A549 (cell line): ENCODE measurements around the gene APOC1.

Source experiments
- BCL3 ChIP-seq: fragments of >200 bp; sonication (Bioruptor Twin); formaldehyde crosslinking; IDR thresholded peaks from 3 replicates; pipeline ENCODE4 v1.6.1; 2016
- CEBPB ChIP-seq, 2 experiments: fragments of >200 bp in 1 of 2; sonication (Bioruptor Twin) in 1 of 2; formaldehyde crosslinking in 1 of 2; IDR thresholded peaks; 2 replicates each; pipeline ENCODE4 v1.6.1; 2012 to 2016
- CHD2 ChIP-seq: fragments of 150-350 bp; IDR thresholded peaks from 2 replicates; pipeline ENCODE4 v1.6.1; 2014; ENCODE audit warnings: low read length; ENCODE audit not compliant: partially characterized antibody
- CHD4 ChIP-seq: fragments of 200-600 bp; sonication (generic); IDR thresholded peaks from 2 replicates; pipeline ENCODE4 v1.6.1; 2016; ENCODE audit warnings: antibody characterized with exemption, mild to moderate bottlenecking, borderline replicate concordance
- CTCF ChIP-seq: fragments of >200 bp; sonication (Bioruptor Twin); formaldehyde crosslinking; IDR thresholded peaks from 3 replicates; pipeline ENCODE4 v1.5.1; 2016
- EHMT2 ChIP-seq: fragments of 200-600 bp; sonication (generic); IDR thresholded peaks from 2 replicates; pipeline ENCODE4 v1.6.1; 2016; ENCODE audit warnings: antibody characterized with exemption, low read depth, mild to moderate bottlenecking, moderate library complexity
- PBX3 ChIP-seq: IDR thresholded peaks from 2 replicates; pipeline ENCODE4 v1.6.1; 2012
- POLR2A ChIP-seq: IDR thresholded peaks from 2 replicates; pipeline ENCODE4 v1.6.1; 2012; ENCODE audit warnings: mild to moderate bottlenecking, low read length
- SREBF2 ChIP-seq: fragments of 450-650 bp; IDR thresholded peaks from 2 replicates; pipeline ENCODE4 v1.6.1; 2014; ENCODE audit warnings: mild to moderate bottlenecking, moderate library complexity
- ZSCAN20 ChIP-seq: fragments of 250-450 bp; sonication (Bioruptor Pico); IDR thresholded peaks from 2 replicates; pipeline ENCODE4 v1.8.0; 2022; ENCODE audit warnings: mild to moderate bottlenecking, moderate library complexity

GRCh38 chr19:44905437-44906160, 8.8 kb upstream of the APOC1 start, which contains the start of gene APOE:
- TF ChIP-seq CTCF (no peak), POLR2A (no peak), CHD2 (no peak), CHD4 (no peak), SREBF2 (no peak), BCL3 (no peak), EHMT2 (no peak), CEBPB (IDR thresholded peaks at IDR 0.05) (no peak), ZSCAN20 (CRISPR knock-in tag) (no peak), PBX3 (no peak)
